ENCODE measurements around the gene NCAM1. TPM values are rescaled to one million over a fixed set of nuclear protein-coding genes. Genes with fewer than 3 reads are reported as not detected.

NCAM1 gene
- total and polyA plus RNA-seq, 9 of the 15 experiments (the other 6 are each of a cell fraction or from before 2014, with no cell fraction given): 0.09 to 0.23 TPM; not detected in 7

DNA sequence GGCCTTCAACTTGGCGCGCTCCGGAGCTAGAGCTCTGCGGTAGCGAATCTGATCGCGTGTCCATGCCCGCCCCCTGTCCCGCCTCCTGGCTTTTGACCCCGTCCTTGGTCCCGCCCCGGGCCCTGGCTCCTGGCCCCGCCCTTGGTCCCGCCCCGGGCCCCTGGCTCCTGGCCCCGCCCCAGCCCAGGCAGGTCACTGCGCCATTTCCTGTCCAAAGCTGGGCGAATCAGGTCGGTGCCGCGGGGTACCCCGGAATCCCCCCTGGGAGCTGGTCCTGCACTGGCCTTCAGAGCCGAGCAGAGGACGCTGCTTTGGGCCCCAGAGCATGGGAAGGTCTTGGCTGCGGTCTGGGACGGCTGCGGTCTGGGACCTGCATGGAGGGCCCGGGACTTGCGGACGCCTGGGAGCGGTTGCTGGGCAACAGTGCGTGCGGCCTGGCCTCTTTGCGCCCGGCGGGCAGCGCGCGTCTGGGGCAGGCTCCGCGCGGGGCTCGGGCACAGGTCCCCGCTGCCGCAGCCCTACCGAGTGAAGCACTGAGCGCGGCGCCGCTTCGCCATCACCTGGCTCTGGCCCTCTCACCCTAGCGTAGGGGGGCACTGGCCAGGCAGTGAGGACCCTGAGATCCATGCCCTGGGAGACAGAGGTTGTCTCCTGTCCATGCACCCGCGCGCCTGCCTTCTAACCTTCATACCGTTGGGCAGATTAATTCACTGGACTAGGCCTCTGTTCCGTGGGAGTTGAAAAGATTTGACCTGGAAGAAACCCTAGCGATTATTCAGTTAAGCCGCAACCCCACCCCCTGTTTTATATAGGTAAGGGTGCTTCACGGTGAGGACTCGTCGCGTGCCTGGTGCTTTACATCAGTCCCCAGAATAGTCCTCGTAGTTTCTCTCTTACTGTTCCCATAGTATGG lies 353.4 kb downstream of the NCAM1 start, which contains the start of gene TTC12 (continued):
- TF ChIP-seq ZFX (CRISPR knock-in tag; IDR thresholded peaks at IDR 0.05) (peak; percentile 91), NR2C1 (IDR thresholded peaks at IDR 0.05) (peak; percentile 92), NR2C1 (tag; IDR thresholded peaks at IDR 0.05) (peak; percentile 92), ESRRA (IDR thresholded peaks at IDR 0.05; ENCODE audit: borderline replicate concordance, low read depth) (no peak), TBP (optimal IDR thresholded peaks at IDR 0.05; ENCODE audit: low read depth, low read length) (peak; percentile 57), DPF2 (IDR thresholded peaks at IDR 0.05) (no peak), HDAC1 (IDR thresholded peaks at IDR 0.05) (peak in 1 of 2 experiments; percentile 97; a peak in 2 of 4 replicates), TRIM28 (IDR thresholded peaks at IDR 0.05) (no peak), ELF4 (CRISPR knock-in tag; IDR thresholded peaks at IDR 0.05) (no peak), ZNF551 (CRISPR knock-in tag; IDR thresholded peaks at IDR 0.05) (no peak), SRSF3 (IDR thresholded peaks at IDR 0.05; ENCODE audit: insufficient read depth, low read length) (no peak), PHB2 (IDR thresholded peaks at IDR 0.05; ENCODE audit: low read depth) (no peak), BHLHE40 (IDR thresholded peaks at IDR 0.05; ENCODE audit: low read length) (0 out of 2 replicates have a peak, but pooled peaks have one; percentile 19), SMARCA5 (IDR thresholded peaks at IDR 0.05) (no peak), EGR1 (conservative IDR thresholded peaks at IDR 0.05) (no peak), BRCA1 (IDR thresholded peaks at IDR 0.05) (no peak), BRCA1 (CRISPR knock-in tag; IDR thresholded peaks at IDR 0.05) (no peak), MTA3 (IDR thresholded peaks at IDR 0.05; ENCODE audit: borderline replicate concordance) (no peak; the same call in 1 of the 2 replicates), KAT7 (CRISPR knock-in tag; IDR thresholded peaks at IDR 0.05; ENCODE audit: borderline replicate concordance) (0 out of 2 replicates have a peak, but pooled peaks have one; percentile 25)
- TF ChIP-seq, protein P1, sequence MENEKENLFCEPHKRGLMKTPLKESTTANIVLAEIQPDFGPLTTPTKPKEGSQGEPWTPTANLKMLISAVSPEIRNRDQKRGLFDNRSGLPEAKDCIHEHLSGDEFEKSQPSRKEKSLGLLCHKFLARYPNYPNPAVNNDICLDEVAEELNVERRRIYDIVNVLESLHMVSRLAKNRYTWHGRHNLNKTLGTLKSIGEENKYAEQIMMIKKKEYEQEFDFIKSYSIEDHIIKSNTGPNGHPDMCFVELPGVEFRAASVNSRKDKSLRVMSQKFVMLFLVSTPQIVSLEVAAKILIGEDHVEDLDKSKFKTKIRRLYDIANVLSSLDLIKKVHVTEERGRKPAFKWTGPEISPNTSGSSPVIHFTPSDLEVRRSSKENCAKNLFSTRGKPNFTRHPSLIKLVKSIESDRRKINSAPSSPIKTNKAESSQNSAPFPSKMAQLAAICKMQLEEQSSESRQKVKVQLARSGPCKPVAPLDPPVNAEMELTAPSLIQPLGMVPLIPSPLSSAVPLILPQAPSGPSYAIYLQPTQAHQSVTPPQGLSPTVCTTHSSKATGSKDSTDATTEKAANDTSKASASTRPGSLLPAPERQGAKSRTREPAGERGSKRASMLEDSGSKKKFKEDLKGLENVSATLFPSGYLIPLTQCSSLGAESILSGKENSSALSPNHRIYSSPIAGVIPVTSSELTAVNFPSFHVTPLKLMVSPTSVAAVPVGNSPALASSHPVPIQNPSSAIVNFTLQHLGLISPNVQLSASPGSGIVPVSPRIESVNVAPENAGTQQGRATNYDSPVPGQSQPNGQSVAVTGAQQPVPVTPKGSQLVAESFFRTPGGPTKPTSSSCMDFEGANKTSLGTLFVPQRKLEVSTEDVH (IDR thresholded peaks at IDR 0.05; ENCODE audit: low read depth, partially characterized antibody): no peak
- TF ChIP-seq, protein P2, sequence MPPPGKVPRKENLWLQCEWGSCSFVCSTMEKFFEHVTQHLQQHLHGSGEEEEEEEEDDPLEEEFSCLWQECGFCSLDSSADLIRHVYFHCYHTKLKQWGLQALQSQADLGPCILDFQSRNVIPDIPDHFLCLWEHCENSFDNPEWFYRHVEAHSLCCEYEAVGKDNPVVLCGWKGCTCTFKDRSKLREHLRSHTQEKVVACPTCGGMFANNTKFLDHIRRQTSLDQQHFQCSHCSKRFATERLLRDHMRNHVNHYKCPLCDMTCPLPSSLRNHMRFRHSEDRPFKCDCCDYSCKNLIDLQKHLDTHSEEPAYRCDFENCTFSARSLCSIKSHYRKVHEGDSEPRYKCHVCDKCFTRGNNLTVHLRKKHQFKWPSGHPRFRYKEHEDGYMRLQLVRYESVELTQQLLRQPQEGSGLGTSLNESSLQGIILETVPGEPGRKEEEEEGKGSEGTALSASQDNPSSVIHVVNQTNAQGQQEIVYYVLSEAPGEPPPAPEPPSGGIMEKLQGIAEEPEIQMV (tag; conservative IDR thresholded peaks at IDR 0.05; ENCODE audit: low read depth): no peak
- TF ChIP-seq, protein P3, sequence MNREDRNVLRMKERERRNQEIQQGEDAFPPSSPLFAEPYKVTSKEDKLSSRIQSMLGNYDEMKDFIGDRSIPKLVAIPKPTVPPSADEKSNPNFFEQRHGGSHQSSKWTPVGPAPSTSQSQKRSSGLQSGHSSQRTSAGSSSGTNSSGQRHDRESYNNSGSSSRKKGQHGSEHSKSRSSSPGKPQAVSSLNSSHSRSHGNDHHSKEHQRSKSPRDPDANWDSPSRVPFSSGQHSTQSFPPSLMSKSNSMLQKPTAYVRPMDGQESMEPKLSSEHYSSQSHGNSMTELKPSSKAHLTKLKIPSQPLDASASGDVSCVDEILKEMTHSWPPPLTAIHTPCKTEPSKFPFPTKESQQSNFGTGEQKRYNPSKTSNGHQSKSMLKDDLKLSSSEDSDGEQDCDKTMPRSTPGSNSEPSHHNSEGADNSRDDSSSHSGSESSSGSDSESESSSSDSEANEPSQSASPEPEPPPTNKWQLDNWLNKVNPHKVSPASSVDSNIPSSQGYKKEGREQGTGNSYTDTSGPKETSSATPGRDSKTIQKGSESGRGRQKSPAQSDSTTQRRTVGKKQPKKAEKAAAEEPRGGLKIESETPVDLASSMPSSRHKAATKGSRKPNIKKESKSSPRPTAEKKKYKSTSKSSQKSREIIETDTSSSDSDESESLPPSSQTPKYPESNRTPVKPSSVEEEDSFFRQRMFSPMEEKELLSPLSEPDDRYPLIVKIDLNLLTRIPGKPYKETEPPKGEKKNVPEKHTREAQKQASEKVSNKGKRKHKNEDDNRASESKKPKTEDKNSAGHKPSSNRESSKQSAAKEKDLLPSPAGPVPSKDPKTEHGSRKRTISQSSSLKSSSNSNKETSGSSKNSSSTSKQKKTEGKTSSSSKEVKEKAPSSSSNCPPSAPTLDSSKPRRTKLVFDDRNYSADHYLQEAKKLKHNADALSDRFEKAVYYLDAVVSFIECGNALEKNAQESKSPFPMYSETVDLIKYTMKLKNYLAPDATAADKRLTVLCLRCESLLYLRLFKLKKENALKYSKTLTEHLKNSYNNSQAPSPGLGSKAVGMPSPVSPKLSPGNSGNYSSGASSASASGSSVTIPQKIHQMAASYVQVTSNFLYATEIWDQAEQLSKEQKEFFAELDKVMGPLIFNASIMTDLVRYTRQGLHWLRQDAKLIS (CRISPR knock-in tag; IDR thresholded peaks at IDR 0.05): no peak

Data from K562 (cell line).